Brain pericyte (primary cell): Measurements from ENCODE around the gene NLRP14.

Experiments
- DNase-seq: peaks from one replicate; pipeline ENCODE4 v3.0.0-alpha.2; 2012; ENCODE audit warnings: low read depth, low spot score

Gene NLRP14

DNA sequence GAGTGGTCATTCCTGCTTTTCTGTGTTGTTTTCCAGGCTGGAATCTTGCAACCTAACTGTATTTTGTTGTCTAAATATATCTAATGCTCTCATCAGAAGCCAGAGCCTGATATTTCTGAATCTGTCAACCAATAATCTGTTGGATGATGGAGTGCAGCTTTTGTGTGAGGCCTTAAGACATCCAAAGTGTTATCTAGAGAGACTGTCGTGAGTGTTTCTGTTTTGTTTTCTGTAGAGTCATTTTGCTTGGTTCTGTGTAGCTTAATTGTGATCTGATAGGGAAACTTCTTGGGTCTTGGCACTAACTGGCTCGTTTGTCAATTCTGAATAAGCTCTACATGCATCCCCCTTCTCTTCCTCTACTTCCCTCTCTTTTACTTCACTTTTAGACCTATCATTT is 37.4 kb downstream of the NLRP14 start:
- DNase-seq = no peak

- DNase-seq = no peak
Measured at GRCh38 chr11:7060868-7061267, 40.6 kb downstream of the NLRP14 start.

- DNase-seq = no peak
Measured at GRCh38 chr11:7062534-7062933, 42.3 kb downstream of the NLRP14 start.

GRCh38 chr11:7072401-7073028 is 52.2 kb downstream of the NLRP14 start:
- DNase-seq = no peak

GRCh38 chr11:7077101-7077500 is 56.8 kb downstream of the NLRP14 start:
- no peak for DNase-seq

- DNase-seq = no peak
Measured at GRCh38 chr11:7079545-7080135, 59.4 kb downstream of the NLRP14 start.

- DNase-seq = no peak
Measured at GRCh38 chr11:7080900-7081299, 60.6 kb downstream of the NLRP14 start.

DNA sequence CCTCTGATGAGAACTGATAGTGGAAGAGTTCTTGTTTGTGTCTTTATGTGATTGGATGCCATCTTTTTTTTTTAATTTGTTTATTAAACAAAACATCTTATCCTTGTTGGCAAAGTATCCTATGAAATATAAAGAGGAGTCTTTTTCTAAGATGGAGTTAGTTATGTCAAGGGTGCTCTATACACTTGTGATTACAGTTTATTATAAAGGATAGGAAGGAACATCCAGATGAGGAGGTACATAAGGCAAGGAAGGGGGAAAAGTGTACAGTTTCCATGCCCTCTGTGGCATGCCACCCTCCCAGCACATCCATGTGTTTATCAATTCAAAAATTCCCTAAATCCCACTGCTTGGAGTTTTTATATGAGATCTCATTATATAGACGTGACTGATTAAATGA is 61.2 kb downstream of the NLRP14 start:
- DNase-seq = no peak

GRCh38 chr11:7088921-7089320 is 68.6 kb downstream of the NLRP14 start, which contains the start of gene RBMXL2:
TSS of gene RBMXL2 (plus strand) at chr11:7088998. CDS start at chr11:7089121, 123 bp downstream.
- DNase-seq = no peak

GRCh38 chr11:7089328-7090251 is 69.3 kb downstream of the NLRP14 start:
- DNase-seq = no peak

GRCh38 chr11:7098235-7098832 is 78.1 kb downstream of the NLRP14 start:
- peak; percentile 20 for DNase-seq

DNA sequence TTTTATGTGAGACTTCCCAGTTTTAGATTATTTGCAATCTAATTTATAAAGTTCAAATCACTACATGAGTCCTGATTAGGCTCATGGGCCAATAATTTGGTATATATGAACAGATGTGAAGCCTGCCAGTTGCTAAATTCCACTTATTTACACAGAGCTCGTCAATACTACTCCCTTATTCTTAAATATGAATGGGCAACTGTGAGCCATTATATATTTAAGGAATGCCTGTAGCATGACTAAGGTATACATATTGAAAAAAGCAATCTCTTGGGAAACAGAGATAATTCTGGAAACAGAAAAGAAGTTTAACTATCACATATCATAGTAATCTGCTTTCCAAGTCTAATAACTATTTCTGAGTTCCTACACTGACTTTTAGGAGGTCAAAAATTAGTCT is 95.5 kb downstream of the NLRP14 start:
- peak; percentile 17 for DNase-seq

- no peak for DNase-seq
Measured at GRCh38 chr11:7116370-7116769, 96.1 kb downstream of the NLRP14 start.
